HG03159 (cell line): ENCODE measurements around the gene METTL17.

ENCODE experiments used
- ATAC-seq: cut with Tn5 transposase; IDR thresholded peaks from one replicate; pipeline ENCODE4 v1.9.1; 2021; ENCODE audit warnings: mild to moderate bottlenecking, moderate library complexity; ENCODE audit not compliant: unreplicated experiment

METTL17 gene

DNA sequence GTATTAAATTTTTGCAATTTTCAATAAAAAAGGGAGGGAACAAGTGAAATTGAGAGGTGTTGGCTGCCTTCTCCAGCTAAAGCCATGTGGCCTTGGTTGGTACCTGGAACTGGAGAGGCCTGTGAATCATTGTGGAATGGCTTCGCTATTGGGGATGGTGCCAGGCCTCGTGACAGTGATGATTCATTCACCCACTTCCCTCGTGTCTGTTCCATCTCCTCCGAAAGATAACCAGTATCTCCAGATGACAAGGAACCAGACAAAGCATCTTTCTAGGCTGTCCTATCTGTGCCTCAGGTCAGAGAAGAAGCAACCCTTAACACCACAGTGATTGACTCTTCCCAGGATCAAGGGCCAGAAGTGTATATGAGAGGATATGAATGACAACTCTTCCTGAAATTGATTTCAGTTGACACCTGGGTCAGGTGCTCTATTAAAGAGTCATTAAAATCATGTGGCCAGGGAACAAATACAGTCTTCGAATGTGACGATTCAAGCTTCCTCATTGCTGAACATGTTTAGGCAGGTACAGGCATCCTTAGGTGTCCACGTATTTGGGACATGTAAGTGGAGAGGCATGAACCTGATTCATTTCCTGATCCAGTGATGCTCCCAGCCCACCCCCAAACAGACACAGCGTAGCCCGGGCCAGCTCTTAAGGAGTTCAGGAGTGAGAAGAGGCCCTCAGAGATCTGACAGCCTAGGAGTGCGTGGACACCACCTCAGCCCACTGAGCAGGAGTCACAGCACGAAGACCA is 52.1 kb downstream of the METTL17 start, which contains the start of gene RNASE7:
Gene RNASE7 (plus strand): TSS at position 687 of the 758 bp plus-strand sequence. CDS start 631 bp downstream, outside the sequence.
- no peak for ATAC-seq

DNA sequence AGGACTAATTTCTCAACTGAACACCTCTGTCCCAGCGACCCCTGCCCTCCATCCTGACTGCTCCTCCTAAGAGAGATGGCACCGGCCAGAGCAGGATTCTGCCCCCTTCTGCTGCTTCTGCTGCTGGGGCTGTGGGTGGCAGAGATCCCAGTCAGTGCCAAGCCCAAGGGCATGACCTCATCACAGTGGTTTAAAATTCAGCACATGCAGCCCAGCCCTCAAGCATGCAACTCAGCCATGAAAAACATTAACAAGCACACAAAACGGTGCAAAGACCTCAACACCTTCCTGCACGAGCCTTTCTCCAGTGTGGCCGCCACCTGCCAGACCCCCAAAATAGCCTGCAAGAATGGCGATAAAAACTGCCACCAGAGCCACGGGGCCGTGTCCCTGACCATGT is 53.1 kb downstream of the METTL17 start:
- no peak for ATAC-seq

GRCh38 chr14:21043387-21043973 is 53.7 kb downstream of the METTL17 start:
- ATAC-seq = no peak

- no peak for ATAC-seq
Observed at GRCh38 chr14:21043974-21044618, 54.3 kb downstream of the METTL17 start.
